GM19193 (cell line): ENCODE measurements around the gene RNASEH2C.

Source experiments
- POLR2A ChIP-seq: IDR thresholded peaks from 4 replicates; pipeline ENCODE4 v1.6.1; 2011; ENCODE audit not compliant: insufficient read depth, insufficient read length; ENCODE audit errors: extremely low read depth

Gene RNASEH2C

DNA sequence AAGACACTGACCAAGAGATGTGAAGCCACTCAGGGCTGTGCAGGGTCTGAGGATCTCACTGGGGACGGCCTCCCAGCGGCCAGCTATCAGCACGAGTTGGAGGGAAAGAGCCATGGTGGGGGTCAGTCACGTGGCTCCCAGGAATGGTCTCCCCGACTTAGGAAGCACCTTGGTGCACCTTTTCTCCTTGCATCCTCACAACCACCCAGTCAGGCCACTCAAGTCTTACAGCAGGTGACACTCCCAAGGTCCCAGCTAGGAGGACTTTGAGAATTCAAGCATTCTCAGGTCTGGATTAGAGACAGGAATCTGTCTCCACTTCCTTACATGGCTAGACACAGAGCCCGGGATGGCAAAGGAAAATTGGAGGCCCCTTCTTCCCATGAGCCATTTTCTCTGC lies 2.7 kb downstream of the RNASEH2C start:
- no peak for TF ChIP-seq POLR2A

DNA sequence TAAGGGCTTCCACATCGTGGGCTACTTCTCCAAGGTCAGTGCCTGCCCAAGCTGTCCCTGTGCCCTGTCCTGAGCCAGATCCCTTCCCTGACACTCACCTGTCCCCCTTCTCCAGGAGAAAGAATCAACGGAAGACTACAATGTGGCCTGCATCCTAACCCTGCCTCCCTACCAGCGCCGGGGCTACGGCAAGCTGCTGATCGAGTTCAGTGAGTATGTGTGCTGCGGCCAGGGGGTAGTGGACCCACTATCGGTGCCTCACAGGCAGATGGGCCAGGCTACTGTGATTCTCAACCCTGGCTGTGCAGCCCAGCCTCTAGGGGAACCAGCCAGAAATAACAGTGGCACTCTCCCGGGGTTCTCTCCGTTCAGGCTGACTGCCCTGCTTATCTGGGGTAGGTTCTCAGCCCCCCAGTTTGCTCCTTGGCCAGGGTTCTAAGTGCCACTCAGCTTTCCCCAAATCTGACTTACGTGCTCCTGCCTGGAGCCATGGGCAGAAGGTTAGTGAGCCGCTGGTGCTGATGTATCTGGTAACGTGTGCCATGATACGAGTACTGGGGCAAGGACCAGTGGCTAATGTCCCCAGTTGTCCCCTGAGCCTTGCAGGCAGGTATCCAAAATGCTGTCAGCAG lies 3.7 kb downstream of the RNASEH2C start:
- TF ChIP-seq POLR2A, result peak; percentile 26

DNA sequence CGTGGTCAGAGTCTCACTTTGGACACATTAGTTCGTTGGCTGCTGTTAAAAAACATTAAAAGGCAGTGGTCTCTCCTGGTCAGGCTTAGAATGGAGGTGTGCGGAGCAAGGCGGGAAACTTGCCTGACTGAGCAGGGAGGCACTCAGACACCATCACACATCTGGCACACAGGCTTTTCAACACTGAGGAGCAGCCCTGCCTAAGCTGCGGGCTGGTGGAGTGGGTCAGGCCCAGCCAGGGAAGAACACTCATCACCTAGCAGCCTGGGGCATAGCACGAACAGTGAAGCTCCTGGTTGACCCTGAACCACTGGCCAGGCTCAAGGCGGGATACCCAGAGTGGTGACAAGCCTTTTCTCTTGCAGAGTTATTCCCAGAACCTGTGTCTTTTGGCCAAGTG lies 4.3 kb downstream of the RNASEH2C start:
- TF ChIP-seq POLR2A, result no peak

DNA sequence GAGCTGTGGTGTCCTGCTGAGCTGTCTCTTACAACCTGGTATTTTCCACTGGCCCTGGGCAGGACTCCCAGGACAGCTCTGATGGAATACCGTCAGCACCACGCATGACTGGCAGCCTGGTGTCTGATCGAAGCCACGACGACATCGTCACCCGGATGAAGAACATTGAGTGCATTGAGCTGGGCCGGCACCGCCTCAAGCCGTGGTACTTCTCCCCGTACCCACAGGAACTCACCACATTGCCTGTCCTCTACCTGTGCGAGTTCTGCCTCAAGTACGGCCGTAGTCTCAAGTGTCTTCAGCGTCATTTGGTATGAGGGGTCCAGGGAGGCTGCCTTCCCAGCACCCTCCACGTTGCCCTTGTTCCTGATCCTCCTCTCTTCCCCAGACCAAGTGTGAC lies 6.2 kb downstream of the RNASEH2C start:
- no peak for TF ChIP-seq POLR2A

- no peak for TF ChIP-seq POLR2A
Measured at GRCh38 chr11:65713212-65713969, 7.2 kb downstream of the RNASEH2C start.

GRCh38 chr11:65712633-65713076 lies 7.9 kb downstream of the RNASEH2C start:
- no peak for TF ChIP-seq POLR2A

GRCh38 chr11:65711785-65712632 lies 8.6 kb downstream of the RNASEH2C start, which contains the start of gene KAT5:
Gene KAT5 (plus strand): TSS chr11:65712252. CDS start chr11:65712268, 16 bp downstream.
- TF ChIP-seq POLR2A, result no peak

GRCh38 chr11:65710421-65710820 lies 10.2 kb downstream of the RNASEH2C start:
- no peak for TF ChIP-seq POLR2A

GRCh38 chr11:65709661-65710060 lies 10.9 kb downstream of the RNASEH2C start:
- TF ChIP-seq POLR2A, result no peak

- no peak for TF ChIP-seq POLR2A
Measured at GRCh38 chr11:65708451-65708850, 12.1 kb downstream of the RNASEH2C start.

- no peak for TF ChIP-seq POLR2A
Measured at GRCh38 chr11:65703846-65704245, 16.8 kb downstream of the RNASEH2C start.

GRCh38 chr11:65701686-65702085 lies 18.9 kb downstream of the RNASEH2C start:
- TF ChIP-seq POLR2A, result no peak

DNA sequence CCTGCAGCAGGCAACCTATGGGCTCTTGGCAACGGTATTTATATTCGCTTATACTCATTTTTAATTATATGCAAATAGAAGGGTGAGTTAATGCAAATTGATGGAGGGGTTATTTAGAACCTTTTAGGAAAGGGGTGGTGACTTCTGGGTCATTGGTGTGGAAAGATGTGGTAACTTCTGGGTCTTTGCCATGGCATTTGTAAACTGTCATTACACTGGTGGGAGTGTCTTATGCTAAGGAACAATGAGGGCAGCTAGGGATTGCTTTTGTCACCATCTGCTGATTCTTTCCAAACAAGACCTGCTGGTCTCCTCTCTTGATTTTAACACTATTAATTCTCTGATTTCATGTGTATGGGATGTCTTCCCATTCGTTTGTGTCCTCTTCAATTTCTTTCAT lies 20.2 kb downstream of the RNASEH2C start:
- TF ChIP-seq POLR2A, result no peak

GRCh38 chr11:65699306-65699705 lies 21.3 kb downstream of the RNASEH2C start:
- no peak for TF ChIP-seq POLR2A

- TF ChIP-seq POLR2A, result no peak
Measured at GRCh38 chr11:65698205-65698604, 22.4 kb downstream of the RNASEH2C start.
